HCT116 (cell line): ENCODE data around the gene NDUFB8. TPM values are rescaled to one million over a fixed set of nuclear protein-coding genes. Genes with fewer than 3 reads are reported as not detected.

Experiments used
- ATAC-seq: fragments of 200-7000 bp; cut with Tn5 transposase; 2 replicates; pipeline ENCODE4 v1.9.1; 2020; ENCODE audit warnings: mild to moderate bottlenecking, moderate library complexity
- BruUV-seq: library from RNA; stranded (reverse); fragments of 400-500 nt; replicated peaks from 2 replicates; lab custom pipeline; 2021; lab: Mats Ljungman, UMichigan
- CTCF ChIA-PET: fragments of 300-600 bp; sonication (Branson Sonifier 250); formaldehyde crosslinking; loops from one replicate; lab custom pipeline; 2021; ENCODE audit warnings: antibody characterized with exemption; lab: Charles Lee
- POLR2A ChIA-PET: fragments of 300-600, 350-600 bp; sonication (Branson Sonifier 250); formaldehyde crosslinking; loops from one replicate; lab custom pipeline; 2021; ENCODE audit warnings: antibody characterized with exemption; lab: Charles Lee
- RAD21 ChIA-PET, 2 experiments: fragments of 300-600 bp; sonication (Branson Sonifier 250); formaldehyde crosslinking; loops; one replicate each; lab custom pipeline; 2023; ENCODE audit warnings: low total read pairs in 2 of 2; ENCODE audit not compliant: uncharacterized antibody in 2 of 2, unreplicated experiment in 2 of 2, low non-redundant PET in 1 of 2; lab: Charles Lee
- DNase-seq: peaks from one replicate; pipeline ENCODE4 v3.0.0-alpha.2; 2010; ENCODE audit warnings: low read depth, low spot score
- H2AFZ ChIP-seq: fragments of 200-600 bp; shearing (Covaris generic), sonication (generic); 2 replicates; pipeline ENCODE4 v1.6.1; 2017; ENCODE audit warnings: low read depth, mixed run types, mixed read lengths, antibody characterized with exemption, low read length; ENCODE audit not compliant: poor library complexity, severe bottlenecking
- H3K27ac ChIP-seq: 2 replicates; pipeline ENCODE4 v1.5.1; 2012; ENCODE audit warnings: low read depth, low read length
- H3K27me3 ChIP-seq: fragments of 200-600 bp; sonication (generic); 2 replicates; pipeline ENCODE4 v1.6.1; 2016; ENCODE audit warnings: mixed run types, low read length, mixed read lengths; ENCODE audit not compliant: insufficient read depth
- H3K36me3 ChIP-seq, 2 experiments: fragments of 200-500 bp in 1 of 2; fragments of 200-600 bp in 1 of 2; sonication (Bioruptor generic) in 1 of 2; sonication (generic) in 1 of 2; 2 replicates each; pipeline versions ENCODE4 v1.5.1 to v1.6.1; 2014 to 2016; ENCODE audit warnings: low read length in 2 of 2, inconsistent platforms in 1 of 2, mixed read lengths in 1 of 2, mixed run types in 1 of 2; ENCODE audit not compliant: insufficient read depth in 2 of 2, control insufficient read depth in 1 of 2
- H3K4me1 ChIP-seq, 2 experiments: fragments of 200-600 bp in 1 of 2; sonication (generic) in 1 of 2; 2 replicates each; pipeline versions ENCODE4 v1.5.1 to v1.6.1; 2012 to 2017; ENCODE audit warnings: low read length in 2 of 2, inconsistent platforms in 1 of 2, mild to moderate bottlenecking in 1 of 2, mixed read lengths in 1 of 2, mixed run types in 1 of 2, moderate library complexity in 1 of 2; ENCODE audit not compliant: insufficient read depth in 2 of 2, control insufficient read depth in 1 of 2
- H3K4me2 ChIP-seq: fragments of 200-600 bp; sonication (generic); 2 replicates; pipeline ENCODE4 v1.6.1; 2017; ENCODE audit warnings: mixed run types, low read length, mixed read lengths
- H3K4me3 ChIP-seq, 2 experiments: fragments of 200-600 bp in 1 of 2; sonication (generic) in 1 of 2; replicated peaks in 1 of 2; 2 replicates each; pipeline ENCODE4 v1.5.1; 2011 to 2016; ENCODE audit warnings: low read length in 2 of 2, control low read depth in 1 of 2, low read depth in 1 of 2, mild to moderate bottlenecking in 1 of 2, mixed read lengths in 1 of 2, mixed run types in 1 of 2
- H3K79me2 ChIP-seq: fragments of 200-600 bp; sonication (generic); 2 replicates; pipeline ENCODE4 v1.6.1; 2017; ENCODE audit warnings: mild to moderate bottlenecking, mixed run types, low read length, moderate library complexity, mixed read lengths; ENCODE audit not compliant: insufficient read depth
- H3K9ac ChIP-seq: fragments of 200-600 bp; sonication (generic); 2 replicates; pipeline ENCODE4 v1.6.1; 2016; ENCODE audit warnings: low read length, mixed read lengths
- H3K9me2 ChIP-seq: fragments of 200-600 bp; sonication (generic), shearing (Covaris generic); 2 replicates; pipeline ENCODE4 v1.6.1; 2017; ENCODE audit warnings: mixed run types, mild to moderate bottlenecking, moderate library complexity; ENCODE audit not compliant: insufficient read depth
- H3K9me3 ChIP-seq, 2 experiments: fragments of 200-500 bp in 1 of 2; fragments of 200-600 bp in 1 of 2; sonication (Bioruptor generic) in 1 of 2; sonication (generic) in 1 of 2; 2 replicates each; pipeline ENCODE4 v1.6.1; 2014 to 2017; ENCODE audit warnings: low read length in 2 of 2, mixed read lengths in 2 of 2, inconsistent platforms in 1 of 2, low read depth in 1 of 2, mild to moderate bottlenecking in 1 of 2, mixed run types in 1 of 2, moderate library complexity in 1 of 2; ENCODE audit not compliant: control insufficient read depth in 1 of 2, insufficient read depth in 1 of 2
- H4K20me1 ChIP-seq: fragments of 200-600 bp; sonication (generic), shearing (Covaris generic); 2 replicates; pipeline ENCODE4 v1.6.1; 2017; ENCODE audit warnings: mixed run types, mild to moderate bottlenecking, moderate library complexity; ENCODE audit not compliant: insufficient read depth
- CBX3 ChIP-seq: IDR thresholded peaks from 2 replicates; pipeline ENCODE4 v1.6.1; 2012; ENCODE audit warnings: low read depth
- FOSL1 ChIP-seq: IDR thresholded peaks from 2 replicates; pipeline ENCODE4 v1.6.1; 2012; ENCODE audit warnings: low read depth
- JUND ChIP-seq: IDR thresholded peaks from 2 replicates; pipeline ENCODE4 v1.6.1; 2012
- POLR2A ChIP-seq: IDR thresholded peaks from 2 replicates; pipeline ENCODE4 v1.7.0; 2011; ENCODE audit warnings: borderline replicate concordance; ENCODE audit not compliant: insufficient read depth, insufficient read length; ENCODE audit errors: extremely low read depth
- POLR2AphosphoS5 ChIP-seq: IDR thresholded peaks from 2 replicates; pipeline ENCODE4 v1.6.1; 2011; ENCODE audit warnings: mild to moderate bottlenecking, low read depth, low read length, moderate library complexity
- RAD21 ChIP-seq: IDR thresholded peaks from 2 replicates; pipeline ENCODE4 v1.6.1; 2012; ENCODE audit warnings: low read depth, mild to moderate bottlenecking
- REST ChIP-seq: IDR thresholded peaks from 2 replicates; pipeline ENCODE4 v1.6.1; 2012; ENCODE audit warnings: low read depth
- SP1 ChIP-seq: IDR thresholded peaks from 2 replicates; pipeline ENCODE4 v1.6.1; 2012; ENCODE audit warnings: low read depth
- SRF ChIP-seq: IDR thresholded peaks from 2 replicates; pipeline ENCODE4 v1.6.1; 2012; ENCODE audit warnings: low read depth
- intact Hi-C: fragments of 100-400 bp; cut with micrococcal nuclease; formaldehyde crosslinking; loops from 2 replicates; pipeline ENCODE4 v1.10.0; 2022
- total RNA-seq: library from RNA; stranded (reverse); gene quantifications from one replicate; pipeline ENCODE4 v1.2.1, GENCODE V29; 2021; ENCODE audit not compliant: unreplicated experiment

The NDUFB8 gene
- total RNA-seq, 1 experiment from 2014 or later: 243 TPM

DNA sequence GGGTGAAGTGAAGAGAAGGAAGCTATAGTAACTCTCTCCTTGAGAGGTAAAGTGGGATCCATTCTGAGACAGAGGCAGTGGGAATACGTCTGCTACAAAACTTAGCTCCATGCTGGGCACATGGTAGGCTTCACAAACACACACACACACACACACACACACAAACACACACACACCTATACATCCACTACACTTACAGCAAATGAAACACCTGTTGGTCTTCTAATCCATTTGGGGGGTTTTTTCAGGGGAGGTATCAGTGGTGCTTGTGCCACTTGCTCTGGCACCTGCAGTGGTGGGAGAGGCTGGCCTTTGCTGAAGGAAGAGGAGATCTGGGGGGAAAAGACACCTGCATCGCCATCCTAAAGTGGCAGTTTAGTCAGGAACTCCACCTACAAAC, 24.5 kb downstream of the NDUFB8 start:
- CTCF ChIA-PET: interaction anchor here (1.1 to 1.9 kb wide), 2 partner anchors 12 to 14 kb away, joined by 3 to 7 read pairs; no protein-coding TSS in a partner anchor
- DNase-seq (no peak), ATAC-seq (no peak)
- H3K27ac ChIP-seq: no peak overlapping the region
- no peaks in the 10 kb centered on the region for H3K79me2 ChIP-seq
- no peak overlapping the region for H3K4me3 ChIP-seq
- H3K9me2 ChIP-seq: no peaks in the 10 kb centered on the region
- no peak for TF ChIP-seq CBX3
- no peak for TF ChIP-seq POLR2AphosphoS5
- TF ChIP-seq FOSL1: no peak
- no peak for TF ChIP-seq SRF
- no peak for TF ChIP-seq POLR2A
- no peak for TF ChIP-seq JUND
- no peak for TF ChIP-seq REST
- no peak for TF ChIP-seq SP1
- no peak for TF ChIP-seq RAD21
- BruUV-seq: no TSS peak
- RAD21 ChIA-PET: no interaction called here
- peaks cover 22 to 41% of the 10 kb centered on the region in 2 experiments; a peak in 3 of 4 replicates for H3K36me3 ChIP-seq
- intact Hi-C loops: no loop called here
- POLR2A ChIA-PET: no interaction called here
- H3K4me2 ChIP-seq: no peak overlapping the region
- no peaks in the 10 kb centered on the region for H3K27me3 ChIP-seq
- peaks cover 0 to 4% of the 10 kb centered on the region in 2 experiments; a peak in 1 of 4 replicates for H3K4me1 ChIP-seq
- no peaks in the 10 kb centered on the region for H4K20me1 ChIP-seq
- no peak overlapping the region for H2AFZ ChIP-seq
- H3K9ac ChIP-seq: no peak overlapping the region
- no peaks in the 10 kb centered on the region for H3K9me3 ChIP-seq
